ENCODE measurements around the gene OR4K13. TPM values are rescaled to one million over a fixed set of nuclear protein-coding genes. Genes with fewer than 3 reads are reported as not detected.

Gene OR4K13
- total RNA-seq = not detected in 2 replicates

GRCh38 chr14:20035938-20036337 is at the start of gene OR4K13:
TSS of gene OR4K13 (minus strand) at chr14:20036038. CDS start at chr14:20034758, 1,280 bp downstream.

GRCh38 chr14:20059745-20060144 is 23.9 kb upstream of the OR4K13 start, which contains the start of gene OR4L1:
TSS of gene OR4L1 (plus strand) at chr14:20060045. CDS start at chr14:20060045, 0 bp downstream.

DNA sequence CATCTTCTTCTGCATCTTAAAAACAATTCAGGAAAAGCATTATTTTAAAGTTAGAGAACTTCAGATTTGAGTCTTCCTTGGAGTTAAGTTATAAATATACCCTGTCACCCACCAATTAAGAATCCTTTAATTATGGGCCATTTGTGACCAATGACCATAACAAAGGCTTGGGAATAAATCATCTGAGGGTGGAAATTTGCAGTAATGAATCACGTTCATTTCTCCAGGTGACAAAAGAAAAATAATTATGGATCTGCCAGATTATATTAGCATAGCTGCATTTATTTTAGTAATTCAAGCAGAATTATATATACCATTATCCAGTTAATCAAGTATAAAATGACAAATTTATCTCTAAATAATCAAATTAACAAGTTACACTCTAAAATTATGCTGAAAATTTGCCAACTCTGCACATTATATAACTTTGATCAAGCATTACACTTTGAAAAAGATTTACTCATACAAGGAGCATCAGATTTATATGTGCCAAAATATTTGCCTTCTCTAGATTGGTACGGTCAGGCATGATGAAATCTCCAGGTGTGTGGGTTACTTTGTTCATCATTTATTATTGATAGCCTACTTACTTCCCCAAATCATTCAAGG is 16.5 kb downstream of the OR4K13 start, which contains the start of gene OR4K14:
TSS of gene OR4K14 (minus strand) at position 51 of the 609 bp plus-strand sequence. CDS start 4,114 bp downstream, outside the sequence.

GRCh38 chr14:20001863-20002262 is 34.0 kb downstream of the OR4K13 start, which contains the start of gene OR4Q2:
TSS of gene OR4Q2 (plus strand) at chr14:20002163.

Other genes with a start within 250 kb of the OR4K13 start
- gene OR4N2, start 232.3 kb downstream of the OR4K13 start, total RNA-seq = not detected in 2 replicates
- gene OR4K2, start 160.9 kb downstream of the OR4K13 start, total RNA-seq = not detected in 2 replicates
- not detected in 2 replicates for gene OR4K5, start 115.4 kb downstream of the OR4K13 start, total RNA-seq
- 0.09 TPM in 1 of 2 replicates, not detected in the other for gene OR4K1, start 105.1 kb downstream of the OR4K13 start, total RNA-seq
- not detected in 2 replicates for gene OR4K15, start 60.4 kb downstream of the OR4K13 start, total RNA-seq
- gene OR4Q2, start 33.9 kb downstream of the OR4K13 start, total RNA-seq = not detected in 2 replicates
- not detected in 2 replicates for gene OR4K14, start 16.7 kb downstream of the OR4K13 start, total RNA-seq
- gene OR4L1, start 24.0 kb upstream of the OR4K13 start, total RNA-seq = not detected in 2 replicates
- not detected in 2 replicates for gene OR4K17, start 74.7 kb upstream of the OR4K13 start, total RNA-seq
- not detected in 2 replicates for gene OR4N5, start 102.8 kb upstream of the OR4K13 start, total RNA-seq
- gene OR11G2, start 154.9 kb upstream of the OR4K13 start, total RNA-seq = not detected in 2 replicates
- not detected in 2 replicates for gene OR11H6, start 187.7 kb upstream of the OR4K13 start, total RNA-seq
- gene OR11H7, start 192.9 kb upstream of the OR4K13 start, total RNA-seq = not detected in 2 replicates
- not detected in 2 replicates for gene OR11H4, start 203.2 kb upstream of the OR4K13 start, total RNA-seq

All from endothelial cell of coronary artery (primary cell).